ENCODE data around the gene LRP1. TPM values are rescaled to one million over a fixed set of nuclear protein-coding genes. Genes with fewer than 3 reads are reported as not detected.

LRP1 gene
- total RNA-seq, 2 experiments from 2014 or later: 1.1 to 4.4 TPM

DNA sequence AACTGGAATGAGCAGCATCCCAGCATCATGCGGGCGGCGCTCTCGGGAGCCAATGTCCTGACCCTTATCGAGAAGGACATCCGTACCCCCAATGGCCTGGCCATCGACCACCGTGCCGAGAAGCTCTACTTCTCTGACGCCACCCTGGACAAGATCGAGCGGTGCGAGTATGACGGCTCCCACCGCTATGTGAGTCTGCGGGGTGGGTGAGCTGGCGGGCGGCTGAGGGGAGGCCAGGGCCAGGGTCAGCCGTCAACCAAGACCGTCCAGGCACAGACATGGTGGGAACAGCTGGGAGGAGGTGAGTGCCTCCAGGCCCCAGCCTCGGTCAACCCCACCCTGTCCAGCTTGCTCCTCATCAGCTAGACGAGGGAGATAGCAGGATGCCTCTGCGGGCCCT, 62.5 kb downstream of the LRP1 start:
- H3K9me3 ChIP-seq (ENCODE audit: low read length): no peaks in the 10 kb centered on the region
- no peak overlapping the region for H2AFZ ChIP-seq (ENCODE audit: low read length)
- H3K36me3 ChIP-seq (ENCODE audit: insufficient read depth, low read length): no peaks in the 10 kb centered on the region
- DNase-seq (ENCODE audit: low spot score): no peak
- H3K27ac ChIP-seq (ENCODE audit: low read depth, low read length, poor library complexity, severe bottlenecking): no peak overlapping the region
- TF ChIP-seq, protein P1, sequence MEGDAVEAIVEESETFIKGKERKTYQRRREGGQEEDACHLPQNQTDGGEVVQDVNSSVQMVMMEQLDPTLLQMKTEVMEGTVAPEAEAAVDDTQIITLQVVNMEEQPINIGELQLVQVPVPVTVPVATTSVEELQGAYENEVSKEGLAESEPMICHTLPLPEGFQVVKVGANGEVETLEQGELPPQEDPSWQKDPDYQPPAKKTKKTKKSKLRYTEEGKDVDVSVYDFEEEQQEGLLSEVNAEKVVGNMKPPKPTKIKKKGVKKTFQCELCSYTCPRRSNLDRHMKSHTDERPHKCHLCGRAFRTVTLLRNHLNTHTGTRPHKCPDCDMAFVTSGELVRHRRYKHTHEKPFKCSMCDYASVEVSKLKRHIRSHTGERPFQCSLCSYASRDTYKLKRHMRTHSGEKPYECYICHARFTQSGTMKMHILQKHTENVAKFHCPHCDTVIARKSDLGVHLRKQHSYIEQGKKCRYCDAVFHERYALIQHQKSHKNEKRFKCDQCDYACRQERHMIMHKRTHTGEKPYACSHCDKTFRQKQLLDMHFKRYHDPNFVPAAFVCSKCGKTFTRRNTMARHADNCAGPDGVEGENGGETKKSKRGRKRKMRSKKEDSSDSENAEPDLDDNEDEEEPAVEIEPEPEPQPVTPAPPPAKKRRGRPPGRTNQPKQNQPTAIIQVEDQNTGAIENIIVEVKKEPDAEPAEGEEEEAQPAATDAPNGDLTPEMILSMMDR (conservative IDR thresholded peaks at IDR 0.05; ENCODE audit: low read length): no peak
- no peak for TF ChIP-seq EZH2phosphoT487 (IDR thresholded peaks at IDR 0.05; ENCODE audit: borderline replicate concordance, low read depth, low read length)
- no peak overlapping the region for H3K4me3 ChIP-seq (ENCODE audit: low read depth, low read length, poor library complexity, severe bottlenecking)
- H3K4me2 ChIP-seq (ENCODE audit: low read length): no peak overlapping the region
- H3K4me1 ChIP-seq (ENCODE audit: insufficient read depth, low read length, poor library complexity, severe bottlenecking): no peaks in the 10 kb centered on the region
- intact Hi-C loops (cut with micrococcal nuclease; ENCODE audit: unreplicated experiment): no loop called here
- CTCF ChIA-PET (ENCODE audit: unreplicated experiment): no interaction called here
- POLR2A ChIA-PET: interaction anchor here (0.6 kb wide), 1 partner anchor 614 kb away, joined by 4 read pairs; no protein-coding TSS in a partner anchor
- BruUV-seq (replicated peaks): no TSS peak
- H3K79me2 ChIP-seq (ENCODE audit: insufficient read depth, low read depth, low read length): no peaks in the 10 kb centered on the region
- no peaks in the 10 kb centered on the region for H4K20me1 ChIP-seq (ENCODE audit: insufficient read depth, low read length)
- H3K9me2 ChIP-seq (ENCODE audit: insufficient read depth, low read length): no peaks in the 10 kb centered on the region

DNA sequence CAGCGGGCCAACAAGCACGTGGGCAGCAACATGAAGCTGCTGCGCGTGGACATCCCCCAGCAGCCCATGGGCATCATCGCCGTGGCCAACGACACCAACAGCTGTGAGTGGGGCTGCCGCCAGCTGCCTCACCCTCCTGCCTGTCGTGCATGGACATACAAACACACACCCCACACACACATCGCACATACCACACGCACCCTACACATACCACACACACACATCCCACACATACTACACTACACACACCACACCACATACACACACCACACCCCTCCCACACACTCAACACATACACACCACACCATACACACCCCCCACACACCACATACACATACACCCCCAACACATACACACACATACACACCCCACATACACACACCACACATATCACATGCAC, 63.1 kb downstream of the LRP1 start:
- Histone ChIP-seq H3K27ac (ENCODE audit: low read depth, low read length, poor library complexity, severe bottlenecking) (no peak overlapping the region), H3K4me3 (ENCODE audit: low read depth, low read length, poor library complexity, severe bottlenecking) (no peak overlapping the region), H2AFZ (ENCODE audit: low read length) (no peak overlapping the region), H3K9me2 (ENCODE audit: insufficient read depth, low read length) (no peaks in the 10 kb centered on the region), H3K36me3 (ENCODE audit: insufficient read depth, low read length) (no peaks in the 10 kb centered on the region), H3K4me1 (ENCODE audit: insufficient read depth, low read length, poor library complexity, severe bottlenecking) (no peaks in the 10 kb centered on the region), H3K4me2 (ENCODE audit: low read length) (no peak overlapping the region), H4K20me1 (ENCODE audit: insufficient read depth, low read length) (no peaks in the 10 kb centered on the region), H3K79me2 (ENCODE audit: insufficient read depth, low read depth, low read length) (no peaks in the 10 kb centered on the region), H3K9me3 (ENCODE audit: low read length) (no peaks in the 10 kb centered on the region)
- no TSS peak for BruUV-seq (replicated peaks)
- intact Hi-C loops (cut with micrococcal nuclease; ENCODE audit: unreplicated experiment): no loop called here
- POLR2A ChIA-PET: no interaction called here
- CTCF ChIA-PET (ENCODE audit: unreplicated experiment): no interaction called here
- no peak for TF ChIP-seq EZH2phosphoT487 (IDR thresholded peaks at IDR 0.05; ENCODE audit: borderline replicate concordance, low read depth, low read length)
- TF ChIP-seq, protein P1 (conservative IDR thresholded peaks at IDR 0.05; ENCODE audit: low read length): no peak
- DNase-seq (ENCODE audit: low spot score): no peak

- no peaks in the 10 kb centered on the region for H4K20me1 ChIP-seq (ENCODE audit: insufficient read depth, low read length)
- H3K9me2 ChIP-seq (ENCODE audit: insufficient read depth, low read length): no peaks in the 10 kb centered on the region
- intact Hi-C loops (cut with micrococcal nuclease; ENCODE audit: unreplicated experiment): no loop called here
- BruUV-seq (replicated peaks): no TSS peak
- H2AFZ ChIP-seq (ENCODE audit: low read length): no peak overlapping the region
- no peak for DNase-seq (ENCODE audit: low spot score)
- H3K27ac ChIP-seq (ENCODE audit: low read depth, low read length, poor library complexity, severe bottlenecking): no peak overlapping the region
- H3K4me1 ChIP-seq (ENCODE audit: insufficient read depth, low read length, poor library complexity, severe bottlenecking): no peaks in the 10 kb centered on the region
- H3K4me3 ChIP-seq (ENCODE audit: low read depth, low read length, poor library complexity, severe bottlenecking): no peak overlapping the region
- H3K79me2 ChIP-seq (ENCODE audit: insufficient read depth, low read depth, low read length): no peaks in the 10 kb centered on the region
- POLR2A ChIA-PET: interaction anchor here (0.6 kb wide), 1 partner anchor 462 kb away, joined by 3 read pairs; no protein-coding TSS in a partner anchor
- no peak overlapping the region for H3K4me2 ChIP-seq (ENCODE audit: low read length)
- no peaks in the 10 kb centered on the region for H3K9me3 ChIP-seq (ENCODE audit: low read length)
- no peaks in the 10 kb centered on the region for H3K36me3 ChIP-seq (ENCODE audit: insufficient read depth, low read length)
- CTCF ChIA-PET (ENCODE audit: unreplicated experiment): no interaction called here
- TF ChIP-seq, protein P1 (conservative IDR thresholded peaks at IDR 0.05; ENCODE audit: low read length): no peak
- no peak for TF ChIP-seq EZH2phosphoT487 (IDR thresholded peaks at IDR 0.05; ENCODE audit: borderline replicate concordance, low read depth, low read length)
Measured at GRCh38 chr12:57192920-57193319, 64.6 kb downstream of the LRP1 start.
